Hematopoietic multipotent progenitor cell treated with erythropoietin and hydrocortisone succinate and interleukin-3 and kit ligand, for 8 days (in vitro differentiated cells): ENCODE measurements around the gene SERPINA10.
A peak's percentile ranks its signal among the peaks of the same experiment; 100 is the strongest.

ENCODE experiments used
- DNase-seq: peaks from one replicate; pipeline ENCODE4 v3.0.0-alpha.2; 2015

SERPINA10 gene

GRCh38 chr14:94292872-94293577, at the start of gene SERPINA10:
TSS of gene SERPINA10 (minus strand) at chr14:94293268. CDS start at chr14:94290593, 2,675 bp downstream.
- DNase-seq = no peak

- DNase-seq = peak; percentile 76
Observed at GRCh38 chr14:94342334-94342934, 49.4 kb upstream of the SERPINA10 start.

- DNase-seq = no peak
Observed at GRCh38 chr14:94341656-94342333, 48.7 kb upstream of the SERPINA10 start.

GRCh38 chr14:94340533-94340932, 47.5 kb upstream of the SERPINA10 start:
- DNase-seq = no peak

- no peak for DNase-seq
Observed at GRCh38 chr14:94338023-94338422, 45.0 kb upstream of the SERPINA10 start.

GRCh38 chr14:94337274-94337673, 44.2 kb upstream of the SERPINA10 start:
- no peak for DNase-seq

GRCh38 chr14:94334872-94335271, 41.8 kb upstream of the SERPINA10 start:
- no peak for DNase-seq

- DNase-seq = no peak
Observed at GRCh38 chr14:94332587-94332986, 39.5 kb upstream of the SERPINA10 start.

- DNase-seq = no peak
Observed at GRCh38 chr14:94332063-94332583, 39.1 kb upstream of the SERPINA10 start.

GRCh38 chr14:94331462-94331861, 38.4 kb upstream of the SERPINA10 start:
- no peak for DNase-seq

- no peak for DNase-seq
Observed at GRCh38 chr14:94330857-94331256, 37.8 kb upstream of the SERPINA10 start.

- DNase-seq = no peak
Observed at GRCh38 chr14:94330432-94330831, 37.4 kb upstream of the SERPINA10 start.

- DNase-seq = no peak
Observed at GRCh38 chr14:94329857-94330256, 36.8 kb upstream of the SERPINA10 start.

- no peak for DNase-seq
Observed at GRCh38 chr14:94328196-94328595, 35.1 kb upstream of the SERPINA10 start.

GRCh38 chr14:94322648-94323570, 29.8 kb upstream of the SERPINA10 start, which contains the start of gene SERPINA6:
TSS of gene SERPINA6 (minus strand) at chr14:94323336. CDS start at chr14:94314648, 8,688 bp downstream.
- DNase-seq = no peak

- no peak for DNase-seq
Observed at GRCh38 chr14:94321421-94322271, 28.6 kb upstream of the SERPINA10 start.

- no peak for DNase-seq
Observed at GRCh38 chr14:94320243-94320642, 27.2 kb upstream of the SERPINA10 start.

- DNase-seq = no peak
Observed at GRCh38 chr14:94317259-94317658, 24.2 kb upstream of the SERPINA10 start.

GRCh38 chr14:94316692-94317091, 23.6 kb upstream of the SERPINA10 start:
- DNase-seq = no peak

GRCh38 chr14:94314890-94315289, 21.8 kb upstream of the SERPINA10 start:
- DNase-seq = no peak

- DNase-seq = no peak
Observed at GRCh38 chr14:94313991-94314655, 21.1 kb upstream of the SERPINA10 start.
